Astrocyte (in vitro differentiated cells and primary cell): ENCODE measurements around the gene GPN3.
"Not testable (repeated sequence)": the region's sequence is repeated elsewhere in the genome, so short reads cannot be mapped to it uniquely, and the experiment has no call there.

Experiments
- CTCF ChIP-seq: IDR thresholded peaks from 2 replicates; pipeline ENCODE4 v1.5.1; 2011; ENCODE audit warnings: low read depth, mild to moderate bottlenecking, inconsistent platforms, low read length, moderate library complexity; ENCODE audit not compliant: insufficient read depth
- EZH2 ChIP-seq: IDR thresholded peaks from 2 replicates; pipeline ENCODE4 v1.6.1; 2012; ENCODE audit warnings: mild to moderate bottlenecking, low read length, inconsistent platforms; ENCODE audit not compliant: insufficient read depth

- TF ChIP-seq CTCF, EZH2: not testable (repeated sequence)
Measured at GRCh38 chr12:110420644-110421043, 47.4 kb downstream of the GPN3 start.
